Stromal cell of bone marrow (primary cell): ENCODE measurements around the gene ASAP2.

Experiments used
- DNase-seq: peaks from one replicate; pipeline ENCODE4 v3.0.0-alpha.2; 2012; ENCODE audit warnings: low read depth

The ASAP2 gene

DNA sequence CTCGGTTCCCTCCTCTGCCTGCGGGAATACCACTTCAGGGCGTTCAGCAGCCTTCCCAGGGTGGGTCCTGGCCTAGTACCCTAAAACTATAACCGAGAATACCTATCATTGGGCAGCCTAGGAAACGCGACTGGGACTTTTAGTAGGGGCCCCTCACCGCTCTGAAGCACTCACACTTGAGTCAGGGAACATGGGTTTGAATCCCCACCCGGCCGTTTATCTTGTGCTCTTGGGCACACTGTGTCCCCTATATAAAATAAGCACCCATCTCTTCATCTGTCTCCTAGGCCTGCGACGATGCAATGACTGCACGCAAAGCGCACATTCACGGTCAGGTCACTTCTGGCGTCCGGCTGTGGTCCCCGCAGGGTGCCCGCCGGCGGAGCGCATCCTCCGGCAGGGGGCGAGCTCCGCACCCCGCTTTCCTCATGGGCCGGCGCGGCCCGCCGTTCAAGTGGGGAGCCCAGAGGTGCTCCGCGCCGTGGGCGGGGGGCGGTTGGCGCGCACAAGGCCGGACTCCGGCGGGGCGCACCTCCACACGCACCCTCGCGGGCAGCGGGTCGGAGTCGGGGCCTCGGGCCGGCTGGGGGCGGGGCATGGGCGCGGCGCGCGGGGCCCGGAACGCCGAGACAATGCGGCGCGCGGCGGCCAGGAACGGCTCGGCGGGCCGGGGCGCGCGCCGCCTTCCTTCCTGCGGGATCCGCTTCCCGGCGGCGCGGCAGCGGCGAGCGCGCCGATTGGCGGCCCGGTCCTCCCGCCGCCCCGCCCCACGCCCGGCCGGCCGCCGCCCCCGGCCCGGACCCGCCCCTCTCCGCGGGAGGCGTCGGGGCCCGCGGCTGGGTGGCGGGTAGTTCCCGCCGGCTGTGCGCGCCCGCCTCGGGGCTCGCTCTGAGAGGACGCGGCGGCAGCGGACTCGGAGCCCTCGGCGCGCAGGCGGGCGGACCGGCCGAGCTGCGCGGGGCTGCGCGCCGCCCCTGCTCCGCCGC is at the start of gene ASAP2:
Gene ASAP2 (plus strand): TSS at position 850 of the 986 bp plus-strand sequence. CDS start 293 bp downstream, outside the sequence.
- DNase-seq: peak; percentile 57

DNA sequence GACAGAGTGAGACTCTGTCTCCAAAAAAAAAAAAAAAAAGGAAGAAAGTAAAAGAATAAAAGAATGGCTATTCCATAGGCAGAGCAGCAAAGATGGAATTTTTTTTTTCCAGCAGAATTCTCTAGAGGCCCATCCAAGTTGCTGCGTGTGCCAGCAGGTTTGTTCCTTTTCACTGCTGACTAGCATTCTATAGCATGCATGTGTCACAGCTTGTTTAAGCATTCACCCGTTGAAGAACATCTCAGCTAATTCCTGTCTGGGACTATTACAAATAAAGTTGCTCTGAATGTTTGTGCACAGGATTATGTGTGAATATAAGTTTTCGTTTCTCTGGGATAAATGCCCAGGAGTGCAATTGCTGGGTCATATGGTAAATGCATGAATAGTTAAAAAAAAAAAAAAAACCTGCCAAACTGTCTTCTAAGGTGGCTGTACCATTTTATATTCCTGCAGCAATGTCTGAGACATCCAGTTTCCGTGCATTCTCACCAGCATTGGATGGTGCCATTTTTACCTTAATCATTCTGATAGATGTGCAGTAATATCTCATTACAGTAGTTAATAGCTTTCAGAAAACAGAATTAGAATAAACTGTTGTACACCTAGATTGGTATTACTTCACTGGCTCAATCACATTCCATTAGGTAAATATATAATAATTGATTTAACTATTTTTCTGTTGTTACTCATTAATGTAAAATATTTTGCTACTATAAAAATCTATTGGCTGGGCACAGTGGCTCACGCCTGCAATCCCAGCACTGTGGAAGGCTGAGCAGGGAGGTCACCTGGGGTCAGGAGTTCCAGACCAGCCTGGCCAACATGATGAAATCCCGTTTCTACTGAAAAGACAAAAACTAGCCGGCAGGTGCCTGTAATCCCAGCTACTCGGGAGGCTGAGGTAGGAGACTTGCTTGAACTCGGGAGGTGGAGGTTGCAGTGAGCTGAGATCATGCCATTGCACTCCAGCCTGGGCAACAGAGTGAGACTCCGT is 47.5 kb upstream of the ASAP2 start:
- no peak for DNase-seq

DNA sequence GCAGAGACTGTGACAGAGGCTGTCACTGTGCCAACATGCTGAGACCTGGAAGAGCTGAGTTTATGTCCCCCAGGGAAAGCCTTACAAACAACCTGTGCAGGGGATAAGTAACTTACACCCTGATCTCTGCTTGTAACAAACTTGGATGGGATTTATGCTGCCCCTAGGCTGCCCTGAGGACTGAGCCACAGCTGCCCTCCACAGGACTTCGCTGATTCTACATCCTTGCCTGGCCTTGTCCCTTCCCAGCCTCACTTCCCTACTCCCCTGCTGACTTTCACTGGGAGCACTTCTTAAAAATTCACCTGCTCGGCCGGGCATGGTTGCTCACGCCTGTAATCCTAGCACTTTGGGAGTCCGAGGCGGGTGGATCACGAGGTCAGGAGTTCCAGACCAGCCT is 45.9 kb upstream of the ASAP2 start:
- DNase-seq: no peak

- DNase-seq: no peak
Measured at GRCh38 chr2:9162841-9163240, 43.8 kb upstream of the ASAP2 start.

DNA sequence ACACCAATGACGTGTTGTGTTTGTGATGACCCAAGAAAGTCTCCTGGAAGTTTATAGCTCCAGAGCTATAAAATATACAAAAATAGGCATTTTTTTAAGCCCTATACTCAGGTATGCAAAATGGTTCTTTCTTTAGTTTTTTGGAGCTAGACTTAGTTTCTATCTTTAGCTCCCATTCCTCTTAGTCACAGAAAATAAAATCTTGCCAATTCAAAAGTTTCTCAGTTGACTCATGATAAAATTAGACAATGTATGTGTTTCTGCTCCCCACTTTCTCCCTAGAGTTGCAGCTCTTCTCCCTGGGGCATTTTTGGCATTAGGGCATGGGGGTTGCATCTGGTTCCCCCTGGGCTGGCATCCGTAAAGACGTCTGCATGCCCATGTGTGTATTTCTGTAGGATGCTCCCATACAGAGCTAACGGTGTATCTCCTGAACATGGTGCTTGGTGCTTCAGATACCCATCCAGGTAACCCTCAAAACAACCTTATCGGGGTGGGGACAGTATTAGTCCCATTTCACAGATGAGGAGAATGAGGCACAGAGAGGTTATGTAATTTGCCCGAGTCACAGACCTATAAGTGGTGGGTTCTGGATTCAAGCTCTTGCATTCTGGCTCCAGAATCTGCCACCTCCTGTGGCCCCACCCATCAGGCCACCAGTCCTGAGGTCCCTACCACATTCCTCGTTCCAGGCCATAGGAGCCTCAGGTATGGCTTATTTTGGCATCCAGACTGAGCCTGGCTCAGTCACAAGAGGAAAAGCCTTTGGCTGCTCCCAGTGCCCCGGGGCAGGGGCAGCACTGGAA is 43.1 kb upstream of the ASAP2 start:
- peak; percentile 55 for DNase-seq

DNA sequence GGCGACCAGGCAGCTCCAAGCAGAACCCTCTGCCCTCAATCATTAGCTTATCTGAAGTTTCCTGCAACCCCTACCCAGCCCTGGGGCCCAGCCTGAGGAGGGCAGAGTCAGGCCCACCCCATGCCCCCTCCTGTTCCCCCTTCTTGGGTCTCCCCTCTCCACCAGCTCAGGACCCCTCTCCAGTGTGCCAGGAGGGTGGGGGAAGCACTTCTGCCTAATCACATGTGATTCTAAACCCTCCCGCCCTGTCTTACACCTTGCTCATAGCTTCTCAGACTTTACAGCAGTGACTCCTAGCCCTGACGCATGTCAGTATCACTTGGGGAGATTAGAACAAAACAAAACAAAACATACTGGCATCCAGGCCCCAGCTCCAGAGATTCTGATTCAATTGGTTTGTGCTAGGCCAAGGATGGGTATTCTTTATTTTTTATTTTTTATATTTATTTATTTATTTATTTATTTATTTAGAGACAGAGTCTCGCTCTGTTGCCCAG is 42.5 kb upstream of the ASAP2 start:
- no peak for DNase-seq

GRCh38 chr2:9165625-9166024 is 41.0 kb upstream of the ASAP2 start:
- no peak for DNase-seq

GRCh38 chr2:9166579-9167377 is 39.8 kb upstream of the ASAP2 start:
- DNase-seq: no peak

DNA sequence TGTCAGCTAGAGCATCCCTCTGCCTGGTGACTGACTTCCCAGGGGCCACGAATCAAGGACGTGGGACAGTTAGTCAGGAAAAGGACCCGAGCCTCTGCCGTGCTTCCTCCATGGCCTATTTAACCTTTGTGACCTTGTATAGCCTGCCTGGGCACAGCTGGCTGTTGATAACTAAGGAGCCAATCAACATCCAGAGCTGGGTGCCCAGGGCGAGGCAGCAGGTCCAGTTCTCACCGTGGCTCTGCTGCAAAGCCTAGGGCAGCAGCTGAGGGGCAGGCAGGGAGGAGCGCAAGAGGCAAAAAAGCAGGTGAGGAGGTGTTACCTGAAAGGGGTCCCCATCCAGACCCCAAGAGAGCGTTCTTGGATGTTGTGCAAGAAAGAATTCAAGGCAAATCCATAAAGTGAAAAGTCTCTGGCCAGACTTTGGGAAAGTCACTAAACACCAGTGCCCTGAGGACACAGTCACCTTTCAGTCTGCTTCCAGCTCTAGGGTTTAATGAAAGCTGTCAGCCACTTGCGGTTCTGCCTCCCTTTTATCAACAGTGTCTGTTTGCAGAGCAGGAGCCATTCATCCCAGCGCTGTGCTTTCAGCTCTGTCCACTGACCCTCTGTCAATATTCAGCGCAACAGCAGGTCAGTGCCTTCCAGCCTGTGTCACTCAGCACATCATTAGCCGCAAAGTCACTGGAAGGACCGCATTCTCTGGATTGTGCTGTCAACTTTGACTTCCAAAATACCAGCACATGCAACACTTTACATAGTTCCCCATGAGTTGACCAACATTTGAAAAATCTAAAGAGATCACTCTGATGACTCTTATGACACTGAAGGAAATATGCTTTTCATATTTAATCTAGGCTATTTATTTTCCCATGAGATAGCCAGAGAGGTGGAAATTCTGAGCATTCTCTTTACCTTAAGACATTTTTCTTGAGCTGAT is 38.6 kb upstream of the ASAP2 start:
- no peak for DNase-seq

GRCh38 chr2:9168821-9169221 is 37.8 kb upstream of the ASAP2 start:
- DNase-seq: no peak

DNA sequence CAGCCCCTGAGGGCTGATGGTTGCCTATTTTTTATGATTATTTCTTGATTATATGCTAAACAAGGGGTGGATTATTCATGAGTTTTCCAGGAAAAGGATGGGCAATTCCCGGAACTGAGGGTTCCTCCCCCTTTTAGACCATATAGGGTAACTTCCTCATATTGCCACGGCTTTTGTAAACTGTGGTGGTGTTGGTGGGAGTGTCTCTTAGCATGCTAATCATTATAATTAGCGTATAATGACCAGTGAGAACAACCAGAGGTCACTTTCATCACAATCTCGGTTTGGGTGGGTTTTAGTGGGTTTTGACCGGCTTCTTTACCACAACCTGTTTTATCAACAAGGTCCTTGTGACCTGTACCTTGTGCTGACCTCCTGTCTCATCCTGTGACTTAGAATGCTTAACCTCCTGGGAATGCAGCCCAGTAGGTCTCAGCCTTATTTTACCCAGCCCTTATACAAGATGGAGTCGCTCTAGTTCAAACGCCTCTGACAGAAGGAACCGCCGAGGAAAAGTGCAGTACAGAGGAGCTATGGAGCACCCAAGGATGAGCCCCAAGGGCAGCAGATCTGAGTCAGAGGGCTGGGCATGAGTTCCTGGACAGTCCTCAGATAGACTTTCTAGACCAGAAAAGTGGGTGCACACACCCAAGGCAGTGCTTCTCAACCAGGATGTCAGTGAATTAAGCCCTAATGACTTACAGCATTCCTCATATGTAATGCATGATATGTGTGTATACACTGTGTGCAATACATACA is 37.1 kb upstream of the ASAP2 start:
- DNase-seq: no peak

- no peak for DNase-seq
Measured at GRCh38 chr2:9170458-9171130, 36.0 kb upstream of the ASAP2 start.

DNA sequence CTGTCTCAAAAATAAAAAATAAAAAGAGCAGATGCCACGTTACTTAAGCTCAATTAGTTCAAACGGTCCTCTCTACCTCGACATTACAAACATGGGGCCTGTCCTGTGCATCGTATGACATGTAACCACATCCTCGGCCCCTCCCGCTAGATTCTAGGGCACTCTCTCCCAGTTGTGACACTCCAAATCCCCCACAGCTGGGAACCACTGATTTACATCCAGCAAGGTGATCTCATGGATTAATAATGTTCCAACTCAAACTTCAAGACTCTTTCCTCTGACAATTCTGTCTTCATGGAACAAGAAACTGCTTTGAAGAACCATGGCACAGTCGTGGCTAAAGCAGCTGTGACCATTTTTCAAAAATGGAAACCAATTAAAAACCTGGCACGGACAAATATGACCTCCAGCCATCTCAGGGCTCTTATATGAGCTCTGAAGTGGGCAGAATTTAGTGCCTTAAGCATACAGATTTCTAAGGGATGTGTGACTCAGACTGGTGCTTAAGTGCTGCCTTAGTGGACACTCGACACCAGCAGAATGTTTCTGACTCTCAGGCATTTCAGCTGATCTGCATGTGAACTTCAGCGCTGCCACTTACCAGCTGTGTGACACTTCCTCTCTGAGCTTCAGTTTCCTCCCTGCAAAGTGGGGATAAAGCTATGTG is 31.7 kb upstream of the ASAP2 start:
- peak; percentile 64 for DNase-seq

- no peak for DNase-seq
Measured at GRCh38 chr2:9178110-9178903, 28.3 kb upstream of the ASAP2 start.

DNA sequence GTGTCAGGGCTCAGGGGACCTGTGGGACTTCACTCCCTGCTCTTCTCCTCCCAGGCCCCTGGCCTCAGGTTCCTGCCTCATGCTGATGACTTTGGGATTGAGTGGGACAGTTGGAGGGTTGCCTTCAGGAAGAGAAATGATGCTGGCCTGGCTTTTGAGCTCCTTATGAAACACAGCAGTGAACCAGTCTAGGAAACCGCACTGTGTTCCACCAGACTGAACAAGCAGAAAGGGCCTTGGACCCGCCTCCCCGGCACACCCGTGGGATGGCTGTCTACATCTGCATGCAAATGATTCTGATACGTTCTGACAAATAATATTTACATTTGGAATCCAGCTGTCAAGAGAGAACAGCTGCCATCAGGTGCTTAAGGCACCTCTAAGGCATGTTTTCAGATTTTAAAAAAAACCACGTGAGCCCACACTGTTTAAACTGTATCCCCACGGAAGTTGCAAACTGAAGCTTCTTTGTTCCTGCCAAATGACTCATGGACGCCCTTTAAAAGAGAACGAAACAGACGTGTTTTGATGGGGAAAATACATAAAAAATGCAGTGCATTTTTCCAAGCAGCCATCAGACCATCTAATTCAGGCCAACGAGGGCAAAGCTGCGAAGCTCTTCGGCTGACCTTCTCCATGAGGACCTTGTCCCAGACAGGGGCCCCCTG is 27.6 kb upstream of the ASAP2 start:
- DNase-seq: peak; percentile 78

- DNase-seq: peak; percentile 95
Measured at GRCh38 chr2:9179572-9180201, 26.9 kb upstream of the ASAP2 start.
